ENCODE results near the gene GLCCI1. TPM values are rescaled to one million over a fixed set of nuclear protein-coding genes. Genes with fewer than 3 reads are reported as not detected.
A peak's percentile ranks its signal among the peaks of the same experiment; 100 is the strongest.

GLCCI1 gene
- total RNA-seq, 1 donor from 2014 or later, result 4.0 TPM

GRCh38 chr7:8114175-8114574, 145.6 kb downstream of the GLCCI1 start:
- DNase-seq, result no peak
- intact Hi-C loops (cut with DNase I), result no loop called here
- no peak for ATAC-seq (ENCODE audit: poor library complexity)

DNA sequence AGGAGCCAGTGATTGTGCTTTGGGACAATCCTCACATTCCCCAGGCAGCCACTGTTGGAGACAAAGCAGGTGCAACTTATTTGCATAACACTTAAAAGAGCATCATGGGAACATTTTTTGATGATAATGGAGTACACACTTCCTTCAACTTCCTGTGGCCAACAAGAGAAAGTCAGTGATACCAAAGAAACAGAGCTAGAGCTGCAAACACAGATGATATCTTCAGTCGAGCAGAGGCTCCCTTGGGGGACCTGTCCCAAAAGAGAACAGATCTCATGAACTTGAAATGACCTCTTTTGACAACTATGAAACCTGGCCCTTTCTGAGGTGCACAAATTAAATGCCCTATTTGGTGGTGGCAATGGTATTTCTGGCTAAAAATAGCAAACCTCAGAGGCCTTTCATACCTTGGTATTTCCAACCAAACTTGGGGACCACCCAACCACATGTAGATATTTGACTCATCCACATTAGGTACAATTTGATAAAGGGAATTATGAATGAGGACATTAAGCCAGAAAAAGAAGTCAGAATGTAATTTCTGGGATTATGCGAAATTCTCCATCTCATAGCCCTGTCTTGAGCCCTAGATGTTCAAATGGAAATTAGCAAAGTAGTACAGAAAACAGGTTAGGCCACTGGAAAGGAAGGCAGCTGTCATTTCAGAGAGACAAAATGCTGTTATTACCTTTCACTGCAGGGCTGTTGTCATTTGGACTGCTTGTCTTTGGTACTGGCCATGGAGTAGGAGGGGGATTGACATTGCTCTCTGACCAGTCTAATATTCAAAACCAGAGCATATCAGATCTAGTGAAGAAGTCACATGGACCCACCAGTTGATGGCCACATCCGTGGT, 147.2 kb downstream of the GLCCI1 start:
- DNase-seq, result no peak
- ATAC-seq (ENCODE audit: poor library complexity), result no peak
- intact Hi-C loops (cut with DNase I), result no loop called here

GRCh38 chr7:8117195-8117594, 148.6 kb downstream of the GLCCI1 start:
- intact Hi-C loops (cut with DNase I), result no loop called here
- ATAC-seq (ENCODE audit: poor library complexity) (no peak), DNase-seq (no peak)

- intact Hi-C loops (cut with DNase I), result no loop called here
- DNase-seq (no peak), ATAC-seq (ENCODE audit: poor library complexity) (no peak)
Measured at GRCh38 chr7:8119262-8119661, 150.7 kb downstream of the GLCCI1 start.

DNA sequence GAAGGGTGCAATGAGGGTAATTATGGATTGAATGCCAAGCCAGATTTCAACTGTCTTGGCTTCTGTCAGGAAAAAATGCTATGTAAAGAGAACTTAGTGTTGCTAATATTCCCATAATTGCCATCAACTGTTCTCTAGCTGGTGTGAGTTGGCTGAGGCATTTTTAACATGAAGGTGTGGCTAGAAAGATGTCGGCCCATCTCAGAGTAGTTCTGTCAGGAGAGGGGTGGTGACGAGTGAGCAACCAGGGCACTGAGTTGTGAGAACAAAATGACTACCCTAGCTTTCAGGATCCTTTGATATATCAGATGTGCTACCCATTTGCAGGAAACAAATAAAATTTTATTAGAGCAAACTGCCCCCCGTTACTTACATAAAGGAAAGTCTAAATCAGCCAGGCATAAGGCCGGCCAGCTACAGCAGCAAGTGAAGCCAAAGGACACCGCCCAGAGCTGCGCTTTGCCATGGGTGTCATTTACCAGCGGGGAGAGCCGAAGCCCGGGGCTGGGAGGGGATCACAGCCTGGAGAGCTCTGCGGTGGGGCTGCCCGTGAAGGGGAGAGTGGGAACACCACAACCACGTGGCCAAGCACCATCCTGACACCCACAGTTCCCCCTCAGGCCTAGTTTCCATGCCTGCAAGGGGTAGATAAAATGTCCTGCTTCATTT, 151.9 kb downstream of the GLCCI1 start:
- ATAC-seq (ENCODE audit: poor library complexity), result no peak
- no peak for DNase-seq
- intact Hi-C loops (cut with DNase I), result no loop called here

DNA sequence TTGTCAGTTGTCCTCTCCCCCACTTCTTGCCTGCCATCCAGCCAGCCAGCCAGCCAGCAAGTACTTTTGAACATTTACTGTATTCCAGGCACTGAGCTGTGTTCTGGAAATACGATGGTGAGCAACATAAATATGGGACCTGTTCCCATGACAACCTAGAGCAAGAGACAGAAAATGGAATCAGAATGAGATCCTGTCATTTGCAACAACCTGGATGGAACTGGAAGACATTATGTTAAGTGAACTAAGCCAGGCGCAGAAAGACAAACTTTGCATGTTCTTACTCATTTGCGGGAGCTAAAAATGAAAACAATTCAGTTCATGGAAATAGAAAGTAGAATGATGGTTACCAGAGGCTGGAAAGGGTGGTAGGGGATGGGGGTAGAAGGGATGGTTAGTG, 152.6 kb downstream of the GLCCI1 start:
- ATAC-seq (ENCODE audit: poor library complexity), result no peak
- DNase-seq, result no peak
- intact Hi-C loops (cut with DNase I), result no loop called here

DNA sequence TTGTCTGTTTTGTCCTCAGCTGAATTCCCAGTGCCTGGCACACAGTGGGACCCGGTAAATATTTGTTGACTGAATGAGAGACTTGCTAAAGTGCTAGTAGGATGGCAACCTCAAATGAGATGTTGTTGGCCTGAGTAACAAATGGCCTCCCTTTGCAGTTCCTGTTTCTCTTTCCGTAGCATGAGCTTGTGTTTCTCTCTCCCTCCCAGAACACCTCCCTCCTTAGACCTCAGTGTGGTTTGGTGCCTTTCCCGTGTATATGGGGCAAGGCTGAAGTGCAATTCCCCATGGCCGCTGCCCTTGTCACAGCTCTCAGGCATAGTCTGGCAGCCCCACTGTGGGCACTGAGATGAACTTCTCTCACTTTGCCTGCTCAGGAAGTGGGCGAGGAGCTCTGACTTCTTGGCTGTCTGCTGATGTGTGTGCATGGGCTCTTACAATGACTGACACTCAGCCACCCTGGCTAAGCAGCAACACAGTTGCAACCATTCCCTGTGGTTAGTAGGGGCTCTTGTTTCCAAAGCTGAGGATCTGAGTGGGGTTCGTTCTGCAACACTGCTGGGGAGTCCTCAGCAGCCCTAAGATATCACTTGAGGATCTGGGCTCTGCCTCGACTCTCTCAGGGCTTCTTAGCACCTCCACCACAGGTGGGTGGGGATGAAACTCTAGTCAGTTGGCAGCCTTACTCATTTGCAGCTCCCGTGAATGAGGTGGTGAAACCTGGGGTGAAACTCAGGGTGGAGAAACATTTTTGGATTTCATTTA, 157.3 kb downstream of the GLCCI1 start:
- peak; percentile 20 for ATAC-seq (ENCODE audit: poor library complexity)
- DNase-seq, result peak; percentile 48
- intact Hi-C loops (cut with DNase I), result no loop called here

- no peak for ATAC-seq (ENCODE audit: poor library complexity)
- intact Hi-C loops (cut with DNase I), result no loop called here
- no peak for DNase-seq
Measured at GRCh38 chr7:8126601-8127167, 158.1 kb downstream of the GLCCI1 start.

GRCh38 chr7:8128449-8129317, 160.1 kb downstream of the GLCCI1 start:
- no peak for DNase-seq
- ATAC-seq (ENCODE audit: poor library complexity), result no peak
- intact Hi-C loops (cut with DNase I), result no loop called here

- DNase-seq (no peak), ATAC-seq (ENCODE audit: poor library complexity) (no peak)
- intact Hi-C loops (cut with DNase I), result no loop called here
Measured at GRCh38 chr7:8129318-8129659, 160.7 kb downstream of the GLCCI1 start.

- DNase-seq (no peak), ATAC-seq (ENCODE audit: poor library complexity) (no peak)
- intact Hi-C loops (cut with DNase I), result no loop called here
Measured at GRCh38 chr7:8130663-8131062, 162.1 kb downstream of the GLCCI1 start.

DNA sequence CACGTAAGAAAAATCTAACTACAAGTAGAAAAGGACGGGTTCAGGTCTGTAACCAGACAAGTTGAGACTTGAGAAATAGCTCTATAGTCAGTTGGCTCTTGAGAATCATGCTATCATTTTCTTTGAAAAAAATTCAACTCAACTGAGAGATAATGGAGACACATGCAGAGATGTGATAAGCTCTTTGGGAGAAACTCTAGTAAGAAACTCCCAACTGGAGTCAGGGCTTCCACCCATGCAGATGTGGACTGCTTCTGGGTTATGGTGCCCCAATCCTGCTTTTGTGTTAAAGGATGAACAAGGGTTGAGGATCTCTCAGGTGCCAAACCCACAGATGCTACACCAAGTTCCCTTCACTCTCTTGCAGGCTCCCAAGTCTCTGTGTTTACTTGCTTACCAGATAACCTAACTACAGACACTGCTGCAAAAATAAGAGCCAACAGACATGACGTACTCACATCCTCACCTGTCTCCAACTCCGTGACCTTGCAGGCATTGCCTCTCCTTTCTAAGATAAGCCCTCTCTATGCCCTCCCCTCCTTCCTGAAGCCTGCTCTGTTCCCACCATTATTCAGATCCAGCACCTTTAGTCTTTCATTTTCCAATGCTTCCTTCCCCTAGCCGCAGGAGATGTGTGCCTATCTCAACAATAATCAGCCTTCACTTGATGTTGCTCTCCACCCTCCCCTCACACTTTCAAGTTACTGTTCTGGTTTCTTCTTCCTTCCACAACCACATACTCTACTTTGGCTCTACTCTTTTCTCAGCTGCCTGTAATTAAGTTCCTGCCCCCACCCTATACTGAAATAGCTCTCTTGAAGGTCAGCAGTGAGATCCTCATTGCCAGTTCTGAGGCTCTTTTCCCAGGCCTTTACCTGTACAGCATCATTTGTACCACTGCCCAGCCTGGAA, 163.4 kb downstream of the GLCCI1 start:
- DNase-seq (no peak), ATAC-seq (ENCODE audit: poor library complexity) (no peak)
- intact Hi-C loops (cut with DNase I), result no loop called here

- intact Hi-C loops (cut with DNase I), result no loop called here
- DNase-seq, result no peak
- no peak for ATAC-seq (ENCODE audit: poor library complexity)
Measured at GRCh38 chr7:8133188-8133848, 164.7 kb downstream of the GLCCI1 start.

- intact Hi-C loops (cut with DNase I), result no loop called here
- no peak for ATAC-seq (ENCODE audit: poor library complexity)
Measured at GRCh38 chr7:8134089-8134733, 165.6 kb downstream of the GLCCI1 start.

DNA sequence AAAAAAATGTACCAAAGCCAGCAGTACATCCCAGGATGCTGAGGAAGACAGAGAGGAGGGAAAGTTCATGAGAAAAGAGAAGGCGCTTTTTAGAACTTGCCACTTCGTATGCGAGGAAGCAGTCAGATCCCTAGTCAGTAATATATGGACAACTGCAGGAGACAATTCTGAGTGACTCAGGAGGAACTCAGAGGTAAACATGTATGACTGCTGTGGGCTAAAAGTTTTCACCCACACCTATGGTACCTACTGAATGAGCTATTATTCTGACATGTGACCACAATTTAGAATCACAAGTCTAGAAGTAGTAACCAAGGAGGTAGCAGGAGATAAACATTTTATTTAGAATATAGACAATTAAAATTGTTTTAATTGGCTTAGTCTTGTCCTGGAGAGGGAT, 166.8 kb downstream of the GLCCI1 start:
- ATAC-seq (ENCODE audit: poor library complexity) (no peak), DNase-seq (no peak)
- intact Hi-C loops (cut with DNase I), result no loop called here

More at GRCh38 chr7:8134089-8134733, 165.6 kb downstream of the GLCCI1 start:
- no peak for DNase-seq

DNA sequence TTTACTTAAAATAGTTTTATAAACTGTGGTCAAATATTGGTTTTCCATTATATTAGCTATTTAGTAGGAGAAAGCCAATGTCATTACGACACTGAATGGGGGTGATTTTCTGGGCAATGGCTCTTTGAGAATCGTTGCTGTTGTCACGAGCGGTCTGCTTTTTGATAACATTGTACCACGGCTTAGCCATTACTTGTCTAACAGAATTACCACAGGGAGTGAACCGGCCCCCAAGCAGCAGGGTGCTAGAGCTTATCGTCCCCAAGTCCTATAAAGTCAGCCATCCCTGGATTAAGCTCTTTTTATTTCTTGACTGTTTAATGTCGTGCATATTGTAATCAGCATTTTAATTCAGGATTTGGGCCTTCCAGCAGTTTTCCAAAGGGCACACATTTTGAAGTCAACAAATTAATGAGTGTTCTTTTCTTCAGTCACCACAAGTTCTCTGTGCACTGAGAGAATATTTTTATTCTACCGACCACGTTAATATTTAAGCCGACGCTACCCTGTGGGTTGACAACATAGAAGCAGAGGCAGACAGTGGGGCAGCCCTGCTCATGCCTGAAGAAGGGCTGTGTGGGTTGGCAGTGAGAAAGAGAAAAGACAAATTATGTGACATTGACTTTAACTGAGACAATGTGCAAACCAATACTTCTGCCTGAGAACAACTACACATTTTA, 167.6 kb downstream of the GLCCI1 start:
- intact Hi-C loops (cut with DNase I), result no loop called here
- ATAC-seq (ENCODE audit: poor library complexity) (no peak), DNase-seq (no peak)
